Measurements from ENCODE around the gene PHETA1.

PHETA1 gene

DNA sequence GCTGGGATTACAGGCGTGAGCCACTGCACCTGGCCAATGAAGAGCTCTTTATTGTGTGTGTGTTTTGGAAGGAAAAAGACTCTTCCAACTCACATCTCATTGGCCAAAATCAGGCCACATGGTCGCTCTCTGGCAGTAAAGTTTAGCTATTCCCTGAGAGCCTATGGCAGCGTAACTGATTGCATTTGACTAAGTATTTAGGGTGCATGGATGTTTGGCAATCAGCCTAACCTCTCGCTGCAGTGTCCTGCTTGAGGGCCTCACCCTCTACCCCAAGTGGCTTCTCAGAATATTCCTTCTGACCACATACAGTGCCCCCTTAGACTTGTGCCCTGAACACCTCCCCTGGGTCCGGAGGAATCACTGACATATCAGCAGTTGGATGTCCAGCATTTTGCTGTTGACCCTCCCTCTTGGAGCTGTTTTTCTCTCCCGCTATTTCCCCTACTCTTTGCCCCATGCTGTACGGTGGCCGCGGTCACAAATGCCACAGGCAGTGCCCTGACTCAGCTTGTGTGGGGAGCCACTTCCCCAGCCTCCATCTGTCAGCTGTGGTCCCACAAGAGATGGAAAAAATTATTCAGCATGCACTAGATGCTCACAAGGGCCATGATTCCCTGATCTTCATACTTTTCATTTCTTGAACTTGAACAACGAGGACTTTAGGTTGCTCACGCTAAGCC is 9.5 kb downstream of the PHETA1 start:
- Mint-ChIP-seq H3K36me3 (ENCODE audit: insufficient read depth) (no peaks in the 10 kb centered on the region), H3K27me3 (peaks cover 7 to 12% of the 10 kb centered on the region in 2 donors), H3K27ac (no peak overlapping the region), H3K4me3 (no peak overlapping the region), H3K4me1 (ENCODE audit: low read depth in 2 of 2) (peaks cover 4 to 10% of the 10 kb centered on the region in 2 donors), H3K9me3 (no peaks in the 10 kb centered on the region)
- DNase-seq (no peak), ATAC-seq (replicated peaks) (no peak)

DNA sequence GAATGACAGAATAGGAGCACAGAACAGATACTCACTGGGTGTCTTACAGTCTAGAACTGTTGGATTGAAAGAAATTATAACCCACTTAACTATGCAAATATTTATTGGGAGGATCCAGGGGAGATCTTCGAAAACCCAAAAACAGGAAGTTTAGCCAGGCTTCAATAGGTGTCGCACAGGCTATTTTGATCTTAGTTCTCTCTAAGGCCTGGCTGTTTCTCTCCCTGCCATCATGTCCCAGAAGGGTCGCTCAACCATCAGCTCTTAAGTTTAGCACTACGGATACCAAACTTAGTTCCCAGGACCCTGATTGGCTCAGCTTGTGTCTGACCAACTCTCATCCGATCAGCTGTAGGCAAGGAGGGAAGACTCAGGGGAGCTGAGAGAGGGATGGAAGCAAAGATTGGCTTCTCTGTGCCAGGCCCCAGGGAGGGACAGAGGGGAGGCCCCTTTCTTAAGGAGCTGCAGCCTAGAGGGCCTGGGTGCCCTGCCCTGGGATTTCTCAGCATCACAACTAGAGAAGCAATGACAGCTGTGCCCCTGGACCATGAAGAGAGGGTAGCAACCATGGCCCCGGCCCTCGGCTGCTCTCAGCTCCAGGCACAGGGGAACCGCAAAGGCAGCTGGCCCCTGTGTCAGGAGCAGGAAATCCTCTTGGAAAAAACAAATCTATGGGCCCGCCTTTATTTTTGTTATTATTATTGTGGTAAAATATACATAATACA is 13.5 kb downstream of the PHETA1 start:
- DNase-seq = no peak
- no peak overlapping the region for H3K27ac Mint-ChIP-seq

DNA sequence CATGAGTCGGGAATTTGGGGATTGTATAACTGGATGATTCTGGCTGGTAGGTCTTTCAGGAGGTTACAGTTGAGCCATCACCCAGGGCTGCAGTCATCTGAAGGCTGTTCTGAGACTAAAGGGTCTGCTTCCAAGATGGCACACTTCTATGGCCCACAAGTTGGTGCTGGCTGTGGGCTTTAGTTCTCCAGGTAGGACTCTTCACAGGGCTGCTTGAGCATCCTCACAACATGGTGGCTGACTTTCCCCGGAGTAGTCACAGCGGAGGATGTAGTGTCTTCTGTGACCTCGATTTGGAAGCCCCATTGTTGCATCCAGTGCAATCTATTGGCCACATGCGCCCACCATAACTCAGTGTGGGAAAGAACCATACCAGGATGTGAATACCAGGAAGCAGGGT is 14.4 kb downstream of the PHETA1 start:
- ATAC-seq (replicated peaks) (no peak), DNase-seq (no peak)
- Mint-ChIP-seq H3K4me3 (no peak overlapping the region), H3K9me3 (no peaks in the 10 kb centered on the region), H3K27me3 (peaks cover 0 to 7% of the 10 kb centered on the region in 2 donors), H3K36me3 (ENCODE audit: insufficient read depth) (no peaks in the 10 kb centered on the region), H3K4me1 (ENCODE audit: low read depth in 2 of 2) (peaks cover under 1 to 1% of the 10 kb centered on the region in 2 donors), H3K27ac (no peak overlapping the region)

More for the DNA sequence above, 13.5 kb downstream of the PHETA1 start:
- Mint-ChIP-seq H3K4me1 (ENCODE audit: low read depth in 2 of 2) (peaks cover 4 to 9% of the 10 kb centered on the region in 2 donors), H3K4me3 (no peak overlapping the region), H3K9me3 (no peaks in the 10 kb centered on the region), H3K36me3 (ENCODE audit: insufficient read depth) (no peaks in the 10 kb centered on the region), H3K27me3 (peaks cover 1 to 7% of the 10 kb centered on the region in 2 donors)
- ATAC-seq (replicated peaks) = no peak

DNA sequence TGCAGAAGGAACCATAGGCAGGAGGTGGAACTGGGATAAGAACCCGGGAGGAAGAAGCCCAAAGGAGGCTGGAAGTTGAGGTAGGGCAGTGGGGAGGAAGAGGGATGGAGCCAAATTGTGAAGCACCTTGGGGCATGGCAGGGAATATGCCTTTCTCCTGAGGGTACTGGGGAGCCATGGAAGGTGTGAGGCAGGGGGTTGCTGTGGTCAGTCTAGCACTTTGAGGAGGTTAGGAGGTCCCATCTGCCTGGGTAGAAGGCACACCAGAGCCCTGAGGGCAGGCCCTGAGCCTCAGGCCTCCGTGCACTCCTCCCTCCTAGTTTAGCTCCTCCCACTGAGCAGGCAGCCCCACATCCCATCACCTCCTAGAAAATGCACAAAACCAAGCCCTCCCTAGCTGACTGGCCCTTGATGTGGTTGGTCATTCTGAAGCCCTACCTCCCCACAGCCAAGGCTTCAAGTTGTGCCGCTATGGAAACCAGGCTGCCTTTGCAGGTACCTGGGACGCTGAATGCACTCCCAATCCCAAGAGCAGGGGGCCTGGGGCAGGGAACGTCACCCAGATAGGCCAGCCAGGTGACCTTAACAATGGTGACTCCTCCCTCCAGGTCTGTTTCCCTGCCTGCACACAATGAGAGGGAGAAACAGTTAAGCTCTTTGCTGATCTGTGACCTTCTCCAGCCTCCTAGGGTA is 15.1 kb downstream of the PHETA1 start:
- Mint-ChIP-seq H3K4me3 (no peak overlapping the region), H3K27ac (no peak overlapping the region), H3K36me3 (ENCODE audit: insufficient read depth) (no peaks in the 10 kb centered on the region), H3K27me3 (peaks cover 0 to 4% of the 10 kb centered on the region in 2 donors), H3K9me3 (no peaks in the 10 kb centered on the region), H3K4me1 (ENCODE audit: low read depth in 2 of 2) (no peaks in the 10 kb centered on the region)
- no peak for ATAC-seq (replicated peaks)
- DNase-seq = no peak

DNA sequence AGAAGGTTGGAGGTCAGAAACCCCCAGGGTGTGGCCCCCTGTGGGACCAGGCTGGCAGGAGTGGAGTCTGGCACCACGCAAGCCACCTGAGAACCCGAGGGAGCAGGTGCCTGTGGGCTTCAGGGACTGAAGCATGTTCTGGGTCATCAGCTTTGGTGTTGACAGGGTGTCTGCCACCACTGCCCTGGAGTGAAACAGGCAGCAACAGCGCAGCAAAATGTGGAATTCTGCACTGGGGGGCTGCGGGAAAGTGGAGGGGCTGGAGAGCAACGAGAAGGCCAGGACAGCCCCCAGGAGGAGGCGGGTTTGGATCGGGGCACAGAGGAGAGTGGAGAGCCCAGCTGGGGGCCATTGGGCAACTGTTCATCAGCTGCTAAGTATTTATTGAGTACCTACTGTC is 15.9 kb downstream of the PHETA1 start:
- Mint-ChIP-seq H3K9me3 (no peaks in the 10 kb centered on the region), H3K4me1 (ENCODE audit: low read depth in 2 of 2) (no peaks in the 10 kb centered on the region), H3K27me3 (no peaks in the 10 kb centered on the region), H3K27ac (no peak overlapping the region), H3K4me3 (no peak overlapping the region), H3K36me3 (ENCODE audit: insufficient read depth) (no peaks in the 10 kb centered on the region)
- no peak for ATAC-seq (replicated peaks)
- DNase-seq = no peak

DNA sequence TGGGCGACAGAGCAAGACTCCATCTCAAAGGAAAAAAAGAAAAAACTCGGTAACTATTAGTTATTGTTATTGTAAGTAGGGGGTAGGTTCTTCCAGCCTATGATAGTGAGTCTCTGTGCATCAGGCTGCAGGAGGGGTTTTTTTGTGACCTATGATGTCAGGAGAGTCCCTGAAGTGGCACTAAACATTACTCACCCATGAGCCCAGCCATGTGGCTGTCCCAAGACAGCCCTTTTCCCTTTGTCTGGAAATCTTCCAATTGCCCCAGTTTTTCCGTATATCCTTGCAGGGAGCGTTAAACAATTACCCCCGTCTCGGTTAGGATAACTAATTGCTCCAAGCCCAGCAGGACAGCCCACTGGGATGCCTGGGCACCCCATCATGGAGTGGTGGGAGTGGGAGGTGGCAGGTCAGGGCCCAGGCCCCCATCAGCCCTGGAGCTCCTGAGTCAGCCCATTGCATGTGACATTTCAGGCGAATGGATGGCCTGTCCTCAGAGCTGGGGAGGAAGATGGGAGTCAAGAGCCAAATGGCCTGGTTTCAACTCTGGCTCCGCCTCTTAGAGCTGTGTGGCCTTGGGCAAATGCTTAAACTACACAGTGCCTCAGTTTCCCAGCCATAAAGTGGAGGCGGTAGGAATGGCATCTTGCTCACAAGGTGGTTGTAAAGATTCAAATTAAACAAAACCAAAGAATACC is 16.4 kb downstream of the PHETA1 start:
- Mint-ChIP-seq H3K27ac (no peak overlapping the region), H3K4me1 (ENCODE audit: low read depth in 2 of 2) (no peaks in the 10 kb centered on the region), H3K4me3 (no peak overlapping the region), H3K36me3 (ENCODE audit: insufficient read depth) (no peaks in the 10 kb centered on the region), H3K9me3 (no peaks in the 10 kb centered on the region), H3K27me3 (no peaks in the 10 kb centered on the region)
- ATAC-seq (replicated peaks) (no peak), DNase-seq (no peak)

DNA sequence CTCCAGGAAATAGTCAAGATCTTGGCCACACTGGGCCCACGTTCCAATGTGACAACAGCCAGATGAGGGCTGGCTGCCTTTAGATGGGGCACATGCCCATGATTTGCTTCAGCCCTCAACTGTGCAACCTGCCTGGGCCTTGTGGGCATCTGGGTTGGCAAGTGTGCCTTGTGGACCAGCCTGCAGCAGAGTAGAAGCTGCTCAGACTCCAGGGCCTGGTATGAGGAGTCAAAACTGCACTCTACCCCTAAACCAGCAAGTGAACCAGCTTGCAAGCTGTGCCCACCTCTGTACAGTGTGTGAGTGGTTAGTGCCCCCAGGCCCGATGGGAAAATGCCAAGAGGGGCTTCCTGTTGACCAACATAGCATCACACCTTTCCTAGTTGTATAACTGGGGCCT is 17.9 kb downstream of the PHETA1 start:
- ATAC-seq (replicated peaks) (no peak), DNase-seq (no peak)
- Mint-ChIP-seq H3K36me3 (ENCODE audit: insufficient read depth) (no peaks in the 10 kb centered on the region), H3K4me1 (ENCODE audit: low read depth in 2 of 2) (no peaks in the 10 kb centered on the region), H3K9me3 (no peaks in the 10 kb centered on the region), H3K27ac (no peak overlapping the region), H3K4me3 (no peak overlapping the region), H3K27me3 (no peaks in the 10 kb centered on the region)

DNA sequence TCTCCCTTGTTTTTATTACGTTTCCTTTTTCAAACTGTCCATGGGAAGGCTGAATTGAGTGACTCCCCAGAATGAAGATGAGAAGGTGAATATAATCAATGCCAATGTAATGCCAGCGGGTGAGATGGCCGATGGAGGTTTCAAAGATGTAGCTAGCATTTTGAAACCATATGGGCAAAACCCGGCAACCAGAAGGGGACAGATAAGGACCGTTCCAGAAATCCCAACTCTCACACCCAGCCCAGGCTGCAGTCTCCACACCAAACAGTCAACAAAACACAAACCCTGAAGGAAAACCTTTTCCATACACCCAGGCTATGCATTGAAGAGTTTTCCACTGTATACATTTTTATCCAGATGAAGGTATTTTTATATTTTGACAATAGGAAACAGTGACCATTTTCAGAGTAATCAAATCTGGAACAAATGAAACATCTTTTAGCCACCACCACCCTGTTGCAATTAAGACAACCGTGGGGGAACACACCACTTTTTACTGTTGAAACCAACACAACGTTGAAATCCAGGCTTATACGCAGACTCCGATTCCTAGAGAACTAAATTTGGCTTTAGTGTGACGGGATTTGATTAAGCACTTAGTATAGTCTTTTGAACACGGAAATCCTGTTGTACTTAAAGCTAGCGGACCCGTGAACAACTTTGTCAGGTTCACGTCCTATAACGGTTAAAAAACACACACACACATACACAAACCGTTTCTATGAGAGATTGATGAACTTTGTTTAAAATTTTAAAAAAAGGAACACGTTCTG is 19.0 kb downstream of the PHETA1 start:
- Mint-ChIP-seq H3K4me1 (ENCODE audit: low read depth in 2 of 2) (no peaks in the 10 kb centered on the region), H3K36me3 (ENCODE audit: insufficient read depth) (no peaks in the 10 kb centered on the region), H3K27me3 (no peaks in the 10 kb centered on the region), H3K27ac (no peak overlapping the region), H3K4me3 (no peak overlapping the region), H3K9me3 (no peaks in the 10 kb centered on the region)
- DNase-seq (no peak), ATAC-seq (replicated peaks) (no peak)

DNA sequence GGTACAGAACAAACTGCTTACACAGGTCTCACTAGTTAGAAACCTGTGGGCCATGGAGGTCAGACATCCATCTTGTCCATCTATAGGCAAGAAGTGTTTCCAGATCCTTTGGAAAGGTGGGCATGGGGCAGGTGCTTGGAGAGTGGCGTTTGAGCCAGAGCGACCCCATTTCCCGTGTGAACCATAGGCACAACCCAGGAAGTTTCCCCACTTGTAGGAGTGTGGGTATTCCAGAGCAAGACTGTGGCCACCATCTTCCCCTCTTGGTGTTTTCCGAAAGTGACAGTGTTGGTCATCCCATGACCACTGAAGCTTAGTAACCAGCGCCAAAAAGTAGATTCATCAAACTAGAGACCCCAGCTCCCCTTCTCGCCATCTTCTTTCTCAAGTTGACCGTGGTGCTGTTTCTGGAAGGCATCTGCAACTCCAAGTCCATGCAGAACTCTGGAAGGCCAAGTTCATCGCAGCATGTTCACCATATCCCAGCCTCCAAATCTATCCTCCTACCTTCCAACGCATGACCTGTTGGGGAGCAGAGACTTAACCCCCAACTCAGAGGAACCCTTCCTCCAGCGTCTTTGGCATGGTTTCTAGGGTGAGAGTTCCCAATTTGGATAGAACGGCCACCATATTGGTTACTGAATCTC is 19.7 kb downstream of the PHETA1 start:
- Mint-ChIP-seq H3K27me3 (no peaks in the 10 kb centered on the region), H3K9me3 (no peaks in the 10 kb centered on the region), H3K27ac (no peak overlapping the region), H3K36me3 (ENCODE audit: insufficient read depth) (no peaks in the 10 kb centered on the region), H3K4me3 (no peak overlapping the region), H3K4me1 (ENCODE audit: low read depth in 2 of 2) (no peaks in the 10 kb centered on the region)
- no peak for DNase-seq
- ATAC-seq (replicated peaks) = no peak

DNA sequence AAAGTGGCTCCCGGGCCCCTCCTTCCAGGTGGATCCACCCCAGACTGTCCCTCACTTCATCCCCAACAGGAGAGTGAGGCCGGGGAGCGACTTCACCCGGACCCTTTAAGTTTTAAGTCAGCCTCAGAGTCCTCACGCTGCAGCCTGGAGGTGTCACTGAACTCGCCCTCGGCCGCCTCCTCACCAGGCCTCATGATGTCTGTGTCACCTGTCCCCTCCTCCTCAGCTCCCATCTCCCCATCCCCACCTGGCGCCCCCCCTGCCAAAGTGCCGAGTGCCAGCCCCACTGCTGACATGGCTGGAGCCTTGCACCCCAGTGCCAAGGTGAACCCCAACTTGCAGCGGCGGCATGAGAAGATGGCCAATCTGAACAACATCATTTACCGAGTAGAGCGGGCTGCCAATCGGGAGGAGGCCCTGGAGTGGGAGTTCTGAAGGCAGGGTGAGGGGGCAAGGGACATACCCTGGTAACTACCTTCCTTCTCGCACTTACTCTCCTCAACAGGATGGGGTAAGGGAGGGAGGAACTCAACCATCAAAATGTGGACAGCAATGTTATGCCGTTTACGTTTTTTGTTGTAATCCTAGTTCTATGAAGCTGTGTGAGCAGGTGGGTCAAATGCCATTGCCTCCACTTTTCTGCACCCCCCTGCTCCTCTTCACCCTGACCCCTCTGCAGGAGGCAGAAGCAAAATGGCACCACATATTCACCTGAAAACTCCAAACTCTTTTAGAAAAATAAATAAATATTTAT is 20.8 kb downstream of the PHETA1 start:
- H3K4me3 Mint-ChIP-seq = no peak overlapping the region
- H3K9me3 Mint-ChIP-seq = no peaks in the 10 kb centered on the region
- no peak overlapping the region for H3K27ac Mint-ChIP-seq
- H3K27me3 Mint-ChIP-seq = peaks cover 0 to 3% of the 10 kb centered on the region in 2 donors
- no peaks in the 10 kb centered on the region for H3K36me3 Mint-ChIP-seq (ENCODE audit: insufficient read depth)
- DNase-seq (no peak), ATAC-seq (replicated peaks) (no peak)
- H3K4me1 Mint-ChIP-seq (ENCODE audit: low read depth in 2 of 2) = no peaks in the 10 kb centered on the region

DNA sequence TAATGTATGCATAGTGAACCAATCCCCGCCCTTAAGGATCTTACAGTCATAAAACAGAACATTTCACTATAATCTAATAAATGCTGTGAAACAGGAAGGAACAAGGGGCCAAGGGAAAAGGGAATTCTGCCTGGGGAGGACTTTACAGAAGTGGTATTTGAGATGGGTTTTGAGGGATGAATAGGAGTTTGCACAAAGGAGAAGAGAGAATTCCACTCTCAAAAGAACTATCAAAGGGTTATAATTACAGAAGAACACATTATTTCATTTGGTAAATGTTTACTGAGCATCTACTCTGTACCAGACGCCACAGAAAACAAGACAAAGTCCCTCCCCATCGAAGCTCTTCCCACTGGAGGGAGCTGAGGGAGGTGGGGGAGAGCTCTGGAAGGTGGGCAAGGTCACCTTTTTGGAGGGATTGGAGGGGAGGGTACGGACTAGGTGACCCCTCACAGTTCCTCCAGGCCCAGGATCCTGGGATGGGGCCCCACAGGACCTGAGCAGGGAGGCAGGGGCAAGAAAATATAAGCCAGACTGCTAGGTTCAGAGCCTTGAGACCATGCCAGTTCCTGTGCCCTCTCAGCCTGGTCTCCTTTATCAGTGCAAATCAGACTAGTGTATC is 24.5 kb downstream of the PHETA1 start:
- Mint-ChIP-seq H3K27ac (no peak overlapping the region), H3K9me3 (no peaks in the 10 kb centered on the region), H3K4me3 (no peak overlapping the region), H3K36me3 (ENCODE audit: insufficient read depth) (no peaks in the 10 kb centered on the region), H3K27me3 (peaks cover 2 to 5% of the 10 kb centered on the region in 2 donors), H3K4me1 (ENCODE audit: low read depth in 2 of 2) (no peaks in the 10 kb centered on the region)
- no peak for DNase-seq
- ATAC-seq (replicated peaks) = no peak

DNA sequence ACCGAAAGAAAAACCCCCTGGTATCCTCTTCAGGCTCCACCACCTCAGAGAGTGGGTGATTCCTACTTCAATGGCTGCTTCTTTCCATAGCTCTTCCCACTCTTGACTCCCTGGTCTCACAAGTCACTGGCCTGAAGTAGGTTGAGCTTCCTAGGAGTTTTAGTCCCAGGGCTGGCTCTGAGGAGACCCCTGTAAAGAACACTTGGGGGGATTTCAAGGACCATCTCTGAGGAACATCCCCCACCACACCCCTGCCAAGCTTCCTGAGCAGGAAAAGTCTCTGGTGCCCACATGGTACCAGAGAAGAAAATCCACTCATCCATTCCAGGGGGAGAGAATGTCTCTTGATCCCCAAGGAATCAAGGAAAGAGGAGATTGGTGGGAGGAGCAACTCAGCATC is 25.7 kb downstream of the PHETA1 start:
- DNase-seq (no peak), ATAC-seq (replicated peaks) (no peak)
- Mint-ChIP-seq H3K27ac (no peak overlapping the region), H3K9me3 (no peaks in the 10 kb centered on the region), H3K4me3 (no peak overlapping the region), H3K27me3 (peaks cover 5 to 9% of the 10 kb centered on the region in 2 donors), H3K4me1 (ENCODE audit: low read depth in 2 of 2) (no peaks in the 10 kb centered on the region), H3K36me3 (ENCODE audit: insufficient read depth) (no peaks in the 10 kb centered on the region)
